HL-60/S4 treated with phorbol 12-myristate 13-acetate at 8.2 ng/mL for 4 days and 3 days (cell line): ENCODE results near the gene TSPAN8.
"Not testable (repeated sequence)": the region's sequence is repeated elsewhere in the genome, so short reads cannot be mapped to it uniquely, and the experiment has no call there.

Experiments
- in situ Hi-C: fragments of 300-500 bp; cut with MboI; formaldehyde crosslinking; loops from 2 replicates; pipeline ENCODE4 v1.15.0; 2022; ENCODE audit warnings: low sequenced_read_pairs

The TSPAN8 gene

DNA sequence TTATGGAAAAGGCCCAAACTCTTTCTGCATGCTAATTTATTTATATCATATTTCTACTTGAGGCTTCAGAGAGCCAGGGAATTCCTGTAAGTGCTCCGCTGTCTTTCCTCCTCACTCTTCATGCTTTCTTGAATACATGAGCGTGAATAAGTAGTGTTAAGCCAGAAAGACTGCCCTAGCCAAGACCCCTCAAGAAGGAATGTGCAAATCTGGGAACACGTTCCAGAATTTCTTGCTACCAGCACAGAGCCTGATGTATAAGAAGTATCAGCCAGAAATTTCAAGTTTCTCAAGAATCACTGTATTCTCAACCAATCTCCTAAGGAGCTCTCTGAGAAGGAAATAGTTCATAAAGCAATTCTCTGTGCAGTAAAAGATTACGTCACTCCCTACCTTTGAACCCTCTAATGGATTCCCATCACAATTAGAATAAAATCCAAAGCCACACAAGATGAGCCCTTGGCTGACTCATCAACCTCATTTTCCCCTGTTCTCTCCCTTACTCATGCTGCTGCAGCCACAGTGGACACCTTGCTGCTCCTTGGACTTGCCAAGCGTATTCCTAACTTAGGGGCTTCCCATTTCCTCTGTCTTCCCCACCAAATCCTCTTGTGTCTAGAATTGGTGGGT, 6.9 kb upstream of the TSPAN8 start:
- in situ Hi-C loops = no loop called here

DNA sequence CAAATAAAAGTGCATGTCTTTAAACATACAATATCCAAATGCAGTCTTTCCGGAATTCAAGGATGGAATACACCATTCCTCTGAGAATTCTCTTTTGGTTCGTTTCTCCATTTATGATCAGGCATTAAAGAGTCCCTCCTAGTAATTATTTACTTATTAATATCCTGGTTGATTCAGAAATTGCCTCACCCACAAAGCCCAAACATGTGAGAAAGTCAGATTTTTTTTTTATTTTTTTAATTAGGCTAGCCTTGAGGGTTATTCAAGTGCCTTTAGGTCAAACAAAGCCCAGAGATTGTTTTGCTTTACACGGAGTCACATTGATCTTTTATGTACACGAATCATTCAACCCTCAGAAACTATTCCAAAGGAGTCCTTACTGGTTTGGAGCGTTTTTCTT, 6.4 kb upstream of the TSPAN8 start:
- in situ Hi-C loops = no loop called here

DNA sequence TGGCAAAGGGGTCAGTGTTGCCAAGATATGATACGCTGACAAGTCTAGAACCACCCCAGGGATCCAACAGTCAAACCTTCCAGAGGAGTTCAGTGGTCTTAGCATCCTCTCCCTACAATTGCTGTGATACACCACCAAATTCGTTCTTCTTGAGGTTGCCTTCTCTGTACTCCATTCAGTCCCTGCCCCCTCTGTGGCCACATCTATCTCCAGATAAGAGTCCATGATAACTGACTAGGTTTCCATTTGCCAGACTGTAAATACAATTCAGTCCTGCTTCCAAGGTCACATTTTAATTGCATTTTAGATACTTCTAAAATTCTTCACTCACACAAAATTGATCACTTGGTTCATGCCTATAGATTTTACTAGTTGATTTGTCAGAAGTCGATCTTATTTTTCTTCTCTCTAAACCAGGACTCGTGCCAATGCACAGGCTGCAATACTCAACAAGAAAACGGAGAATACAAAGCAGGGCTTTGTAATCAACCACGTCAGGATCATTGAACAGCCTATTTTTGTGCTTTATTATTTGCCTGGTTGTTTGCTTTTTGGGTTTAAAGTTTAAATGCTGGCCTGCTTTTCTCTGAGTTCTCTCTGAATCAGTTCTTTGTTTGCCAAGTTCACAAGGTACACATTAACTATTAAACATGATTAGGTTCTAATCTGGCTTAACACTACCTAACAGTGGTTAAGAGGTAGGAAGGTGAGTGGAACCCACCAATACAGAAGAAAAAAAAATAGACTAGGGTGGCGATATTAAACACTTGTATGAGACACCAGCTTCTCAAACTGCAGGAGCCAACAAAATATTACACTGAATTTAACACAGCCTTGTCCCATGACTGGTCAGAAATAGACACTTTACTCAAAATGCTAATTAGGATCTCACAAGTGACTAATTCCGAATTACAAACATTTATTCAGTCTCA, 5.3 kb upstream of the TSPAN8 start:
- in situ Hi-C loops = no loop called here

DNA sequence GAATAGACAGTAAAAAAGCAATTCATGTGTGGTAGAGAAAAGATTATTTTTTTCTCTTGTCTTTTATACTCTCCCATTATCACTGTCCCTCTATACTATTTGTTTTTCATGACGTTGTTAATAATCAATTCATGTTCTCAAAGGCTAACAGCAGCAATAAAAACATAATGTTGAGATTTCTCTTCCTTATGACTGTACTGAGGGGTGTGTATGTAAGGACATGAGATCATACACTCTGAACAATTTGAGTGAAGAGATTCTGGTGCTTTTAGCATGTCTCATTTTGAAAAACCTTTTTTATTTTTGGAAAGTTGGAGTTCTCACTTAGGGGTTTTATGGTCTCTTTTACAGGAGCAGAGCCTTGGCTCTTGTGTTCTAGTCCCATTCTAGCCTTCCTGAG, 3.8 kb upstream of the TSPAN8 start:
- in situ Hi-C loops = no loop called here

DNA sequence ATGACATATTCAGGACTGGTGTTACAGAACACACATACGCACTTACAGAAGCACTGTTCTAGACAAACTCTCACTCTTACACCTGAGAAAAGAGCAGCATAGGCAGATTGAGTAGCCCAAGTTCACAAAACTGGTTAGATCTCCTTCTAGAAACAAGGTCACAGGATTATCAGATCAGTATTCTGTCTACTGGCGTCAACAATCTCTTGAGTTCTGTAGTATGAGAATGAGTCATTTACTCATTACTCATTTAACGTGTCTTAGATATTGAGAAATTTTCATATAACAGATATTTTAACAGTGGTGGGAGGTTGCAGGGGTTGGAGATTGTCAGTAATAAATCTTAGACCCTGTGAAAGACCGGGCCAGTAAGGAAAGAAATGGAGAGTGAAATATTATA, 2.8 kb upstream of the TSPAN8 start:
- in situ Hi-C loops = no loop called here

DNA sequence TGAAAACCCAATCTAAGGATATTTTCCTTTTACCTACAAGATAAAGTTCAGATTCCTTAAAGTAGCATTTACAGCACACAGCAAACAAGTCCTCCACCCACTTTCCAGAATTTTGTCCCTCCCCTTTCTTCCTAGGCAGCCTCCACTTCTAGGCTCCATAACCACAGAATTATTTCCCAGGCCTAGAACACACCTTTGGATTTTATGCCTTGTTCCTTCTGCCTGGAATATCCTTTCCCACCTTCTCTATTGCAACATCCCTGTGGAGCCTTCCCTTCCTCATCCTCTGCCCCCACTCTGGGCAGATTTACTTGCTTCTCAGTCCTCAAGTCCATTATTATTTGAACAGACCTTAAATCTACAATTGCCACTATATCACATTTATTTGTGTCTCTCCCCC, 2.1 kb upstream of the TSPAN8 start:
- in situ Hi-C loops = no loop called here

DNA sequence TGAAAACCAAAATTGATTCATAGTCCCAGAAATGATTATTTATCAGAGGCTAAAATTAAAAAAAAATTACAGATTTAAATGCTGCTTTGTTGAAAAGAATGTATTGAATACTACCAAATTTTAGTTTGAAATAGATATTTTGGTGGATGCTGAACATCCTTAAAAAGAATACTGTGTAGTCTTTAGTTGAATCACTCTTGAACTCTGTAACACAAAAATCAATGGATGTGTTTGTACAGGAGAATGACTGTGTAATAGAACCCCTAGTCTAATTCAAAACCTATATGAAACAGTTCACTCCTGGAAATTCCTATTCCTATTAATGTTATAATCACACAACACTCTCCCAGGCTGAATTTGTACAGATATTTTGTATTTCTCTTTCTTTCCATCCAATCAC, 1.5 kb upstream of the TSPAN8 start:
- in situ Hi-C loops = no loop called here

DNA sequence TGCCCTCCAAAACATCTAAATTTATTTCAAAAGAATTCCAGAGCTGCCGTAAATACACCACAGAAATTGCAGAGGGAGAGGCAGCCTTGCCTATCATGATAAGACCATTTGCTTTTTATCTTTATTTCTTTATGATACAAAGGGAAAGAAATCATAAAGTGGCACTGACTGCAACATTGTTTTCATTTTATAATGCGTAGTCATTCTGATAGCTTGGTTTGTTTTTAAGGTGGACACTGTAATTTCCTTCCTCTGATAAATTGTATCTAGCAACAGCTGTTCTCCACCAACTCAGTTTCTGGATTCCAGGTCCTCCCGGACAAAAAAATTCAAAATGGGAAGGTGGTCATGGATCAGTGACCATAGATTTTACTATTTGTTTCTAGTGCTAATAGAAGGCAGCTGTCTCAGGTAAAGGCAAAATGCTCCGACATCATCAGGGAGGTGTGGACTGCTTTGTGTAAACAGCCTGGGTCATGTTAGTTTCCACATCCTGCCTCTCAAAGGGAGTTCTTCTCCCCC, 623 bp upstream of the TSPAN8 start:
- in situ Hi-C loops = no loop called here

DNA sequence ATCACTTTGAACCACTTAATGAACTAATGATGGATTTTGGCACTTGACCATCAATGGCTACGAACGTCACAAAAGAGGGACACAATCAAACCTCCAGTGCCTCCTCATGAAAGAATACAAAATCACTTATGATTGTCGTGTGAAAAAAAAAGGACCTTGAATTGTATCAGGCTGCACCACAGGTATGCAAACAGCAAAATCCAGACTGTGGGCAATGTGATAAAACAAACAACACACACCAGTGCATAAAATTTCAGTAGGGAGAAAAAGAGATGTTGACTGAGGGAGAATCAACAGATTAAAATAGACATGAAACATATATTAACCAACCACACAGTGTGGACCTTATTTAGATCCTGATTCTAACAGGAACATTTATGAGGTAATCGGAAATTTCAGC, 2.6 kb downstream of the TSPAN8 start:
- in situ Hi-C loops = no loop called here

DNA sequence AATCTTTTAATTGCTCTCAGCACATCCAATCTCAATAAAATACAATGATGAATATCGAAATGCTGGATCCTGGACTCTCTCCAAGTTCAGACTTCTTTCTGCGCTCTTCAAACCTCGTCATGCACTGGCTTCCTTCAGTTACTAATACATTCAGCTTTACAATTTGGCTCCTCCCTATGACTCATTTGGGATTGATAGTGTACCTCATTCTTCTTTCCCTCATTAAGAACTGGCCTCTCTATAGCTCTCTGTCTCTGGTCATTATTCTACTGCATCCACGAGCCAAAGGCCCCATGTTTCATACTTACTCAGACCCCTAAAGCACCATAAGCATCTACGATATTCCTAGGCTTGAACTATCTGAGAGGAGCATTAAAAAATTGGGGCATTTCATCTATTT, 4.9 kb downstream of the TSPAN8 start:
- in situ Hi-C loops = no loop called here

DNA sequence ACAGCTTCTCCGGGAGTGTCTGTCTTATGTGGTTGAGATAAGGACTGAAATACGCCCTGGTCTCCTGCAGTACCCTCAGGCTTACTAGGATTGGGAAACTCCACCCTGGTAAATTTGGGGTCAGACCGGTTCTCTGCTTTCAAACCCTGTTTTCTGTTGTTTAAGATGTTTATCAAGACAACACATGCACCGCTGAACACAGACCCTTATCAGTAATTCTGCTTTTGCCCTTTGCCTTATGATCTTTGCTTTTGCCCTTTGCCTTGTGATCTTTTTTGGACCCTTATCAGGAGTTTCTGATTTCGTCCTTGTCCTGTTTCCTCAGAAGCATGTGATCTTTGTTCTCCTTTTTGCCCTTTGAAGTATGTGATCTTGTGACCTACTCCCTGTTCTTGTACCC, 7.8 kb downstream of the TSPAN8 start:
- in situ Hi-C loops = not testable (repeated sequence)

DNA sequence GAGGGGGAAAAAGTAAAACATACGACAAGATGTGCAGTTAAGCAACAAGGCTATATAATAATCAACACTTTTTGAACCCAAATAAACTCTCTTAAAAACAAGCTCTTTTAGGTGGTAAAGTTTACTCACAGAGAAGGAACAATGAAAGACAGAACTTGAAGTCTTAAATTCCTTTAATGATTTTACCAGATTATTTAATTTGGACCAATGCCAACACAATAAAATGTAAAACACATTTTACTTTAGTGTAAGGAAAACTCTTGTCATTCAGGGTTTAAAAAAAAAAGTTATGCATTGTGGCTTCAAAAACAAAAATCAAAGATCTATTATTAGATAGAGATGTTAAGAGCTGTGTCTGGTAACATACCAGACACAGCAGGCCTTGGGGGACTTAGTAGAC, 13.1 kb downstream of the TSPAN8 start:
- in situ Hi-C loops = no loop called here

DNA sequence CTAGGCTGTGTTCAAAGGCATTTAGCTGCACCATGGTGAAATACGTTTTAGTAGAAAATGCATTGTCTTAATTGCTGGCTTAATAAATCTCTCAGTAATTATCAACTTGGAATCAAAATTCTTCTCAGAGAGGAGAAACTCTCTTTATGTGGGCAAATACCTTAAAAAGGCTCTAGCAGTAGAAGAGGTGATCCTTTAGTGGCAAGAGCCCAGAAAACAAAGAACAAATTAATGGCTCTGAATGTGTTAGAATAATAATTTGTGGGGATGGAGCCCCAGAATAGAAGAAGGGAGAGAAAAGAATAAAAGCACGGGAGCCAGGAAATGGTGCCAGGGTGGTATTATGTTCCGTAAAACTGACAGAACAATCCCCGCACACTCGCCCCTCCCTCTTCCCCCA, 14.8 kb downstream of the TSPAN8 start:
- in situ Hi-C loops = no loop called here

DNA sequence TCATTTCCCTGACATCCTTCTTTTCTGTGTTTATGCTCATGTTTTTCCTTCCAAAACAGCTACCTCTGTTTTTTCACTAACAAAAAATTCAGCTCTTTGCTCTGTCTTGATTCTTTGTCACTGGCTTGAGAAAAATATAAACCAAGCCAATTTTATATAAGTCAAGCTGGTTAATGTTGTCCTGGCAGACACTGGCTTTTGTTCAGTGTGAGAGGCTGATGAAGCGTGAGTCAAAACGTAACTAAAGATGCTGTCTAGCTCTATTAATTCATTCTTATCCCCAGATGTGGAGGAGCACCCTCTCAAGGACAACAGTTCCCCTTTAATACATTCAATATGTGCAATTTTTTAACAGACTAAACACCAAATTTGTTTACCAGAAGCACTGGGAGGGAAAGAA, 15.8 kb downstream of the TSPAN8 start:
- in situ Hi-C loops = no loop called here

DNA sequence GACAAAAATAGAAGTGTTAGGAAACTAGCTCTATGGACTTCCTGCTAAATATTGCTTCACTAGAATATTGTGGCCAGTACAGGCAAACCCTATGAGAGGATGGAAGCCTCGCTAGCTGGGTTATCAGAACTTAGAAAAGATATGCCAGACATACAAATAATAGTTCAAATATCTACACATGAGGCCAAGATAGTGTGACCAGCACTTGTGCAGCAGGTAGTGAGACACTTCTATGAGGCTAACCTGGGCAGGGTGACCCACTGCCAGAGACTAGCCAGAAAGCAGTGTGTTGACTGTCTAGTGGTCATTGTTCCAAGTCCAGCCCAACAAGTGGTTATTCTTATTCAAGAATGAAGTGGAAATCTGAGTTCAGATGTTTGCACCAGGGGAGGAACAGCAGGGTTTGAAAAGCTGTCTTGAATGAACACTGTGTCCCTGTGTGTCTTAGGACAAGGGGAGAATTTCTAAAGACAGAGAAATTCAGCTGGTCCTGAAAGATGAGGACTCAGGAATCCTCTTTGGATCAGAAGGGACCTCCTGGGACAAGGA, 16.3 kb downstream of the TSPAN8 start:
- in situ Hi-C loops = no loop called here

DNA sequence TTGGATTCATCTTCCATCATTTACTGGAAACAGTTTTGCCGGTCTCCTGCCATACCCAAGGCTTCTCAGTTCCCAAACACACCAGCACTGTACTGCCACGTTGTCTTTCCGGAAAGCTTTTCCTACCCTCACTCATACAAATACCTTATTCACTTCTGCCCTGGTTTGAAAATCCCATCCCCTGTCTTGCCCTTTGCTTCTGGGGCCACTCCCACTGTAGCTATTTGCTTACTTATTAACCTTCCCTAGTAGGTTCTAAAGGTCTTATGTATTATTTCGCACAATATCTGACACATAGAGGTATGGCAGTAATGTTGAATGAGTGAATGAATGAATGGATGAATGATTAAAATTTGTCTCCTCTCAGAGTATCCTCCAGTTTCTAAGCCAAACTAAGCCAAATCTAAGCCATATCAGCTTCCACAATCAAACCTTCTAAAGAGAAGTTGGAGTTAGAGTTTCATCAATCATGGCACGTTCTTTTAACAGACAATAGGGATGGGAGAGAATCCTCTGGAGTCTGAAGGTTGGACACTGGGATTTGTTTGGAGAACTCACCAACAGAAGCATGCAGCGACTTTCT, 18.6 kb downstream of the TSPAN8 start:
- in situ Hi-C loops = no loop called here

DNA sequence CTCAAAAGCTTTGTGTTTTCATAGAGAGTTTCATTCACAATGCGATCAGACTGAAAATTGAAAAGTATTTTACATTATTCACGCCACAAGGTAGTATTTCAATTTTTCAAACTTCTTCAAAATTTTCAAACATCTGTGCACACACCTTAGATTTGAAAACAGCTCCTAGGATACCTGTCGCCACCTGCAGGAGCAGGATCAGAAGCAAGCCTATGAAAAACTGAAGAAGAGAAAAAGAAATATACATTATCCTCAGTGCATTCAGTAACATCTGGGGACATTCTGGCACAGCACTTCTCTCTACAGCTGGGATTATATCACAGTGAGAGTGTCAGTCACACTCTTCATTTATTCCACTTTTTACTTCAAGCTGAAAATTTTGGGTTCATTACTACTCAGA, 19.8 kb downstream of the TSPAN8 start:
- in situ Hi-C loops = no loop called here

DNA sequence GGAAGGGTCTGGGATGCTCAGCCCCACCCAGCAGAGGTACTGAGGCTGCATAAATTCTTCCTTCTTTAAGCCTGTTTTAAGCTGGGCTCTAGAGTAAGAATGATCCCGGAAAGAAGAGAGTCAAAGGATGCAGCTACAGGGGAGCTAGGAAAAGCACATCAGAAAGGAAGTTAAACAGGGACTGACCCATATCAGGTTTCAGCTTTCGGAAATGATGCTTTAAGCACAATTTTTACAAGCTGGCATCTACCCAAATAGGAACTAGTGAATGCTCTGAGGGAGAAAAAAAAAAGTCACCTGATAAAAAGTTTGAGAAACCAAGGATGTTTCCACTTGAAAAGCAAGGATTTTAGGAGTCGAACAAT, 22.0 kb downstream of the TSPAN8 start:
- in situ Hi-C loops = no loop called here

DNA sequence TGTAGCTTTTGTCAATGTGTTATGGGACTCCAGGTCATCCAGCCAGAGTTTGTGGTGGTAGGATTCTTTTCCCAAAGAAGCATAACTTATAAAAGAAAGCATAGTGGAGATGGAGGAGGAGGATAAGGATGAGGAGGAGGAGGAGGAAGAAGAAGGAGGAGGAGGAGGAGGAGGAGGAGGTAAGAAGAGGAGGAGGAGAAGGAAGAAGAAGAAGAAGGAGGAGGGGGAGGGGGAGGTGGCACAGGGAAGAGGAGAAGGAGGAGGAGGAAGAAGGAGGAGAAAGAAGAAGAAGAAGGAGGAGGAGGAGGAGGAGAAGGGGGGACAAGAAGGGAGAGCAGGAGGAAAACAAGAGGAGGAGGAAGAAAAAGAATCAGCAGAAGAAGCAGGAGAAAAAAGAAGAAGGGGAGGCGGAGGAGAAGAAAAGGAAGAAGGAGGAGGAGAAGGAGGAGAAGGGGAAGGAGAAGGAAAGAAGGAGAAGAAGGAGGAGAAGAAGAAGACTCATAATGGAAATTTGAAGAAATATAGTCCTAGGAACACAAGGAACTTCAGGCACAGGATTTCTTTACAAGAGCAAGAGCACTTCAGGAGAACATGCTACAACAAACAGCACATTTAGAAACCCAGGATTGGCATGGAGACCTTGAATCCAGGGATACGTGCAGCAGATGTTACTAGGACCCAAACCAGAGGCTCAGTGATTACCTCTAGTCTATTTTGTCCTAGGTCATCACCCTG, 22.6 kb downstream of the TSPAN8 start:
- in situ Hi-C loops = no loop called here

DNA sequence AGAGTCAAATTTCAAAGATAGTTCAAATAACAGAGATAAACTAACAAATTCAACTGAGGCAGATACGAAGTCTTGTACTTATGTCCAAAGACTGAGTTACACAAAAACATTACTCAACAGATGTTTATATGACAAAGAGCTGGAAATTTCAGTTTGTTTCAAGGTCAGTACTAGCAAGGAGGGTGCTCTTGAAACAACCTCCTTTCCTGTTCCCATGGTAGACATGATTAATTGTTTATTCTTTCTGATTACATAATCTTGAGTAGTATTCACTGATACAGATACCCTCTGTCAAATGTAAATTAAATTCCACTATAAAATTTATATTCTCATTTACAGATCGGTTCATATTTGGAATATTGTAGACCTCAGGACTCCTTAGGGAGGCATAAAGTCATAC, 23.4 kb downstream of the TSPAN8 start:
- in situ Hi-C loops = no loop called here

DNA sequence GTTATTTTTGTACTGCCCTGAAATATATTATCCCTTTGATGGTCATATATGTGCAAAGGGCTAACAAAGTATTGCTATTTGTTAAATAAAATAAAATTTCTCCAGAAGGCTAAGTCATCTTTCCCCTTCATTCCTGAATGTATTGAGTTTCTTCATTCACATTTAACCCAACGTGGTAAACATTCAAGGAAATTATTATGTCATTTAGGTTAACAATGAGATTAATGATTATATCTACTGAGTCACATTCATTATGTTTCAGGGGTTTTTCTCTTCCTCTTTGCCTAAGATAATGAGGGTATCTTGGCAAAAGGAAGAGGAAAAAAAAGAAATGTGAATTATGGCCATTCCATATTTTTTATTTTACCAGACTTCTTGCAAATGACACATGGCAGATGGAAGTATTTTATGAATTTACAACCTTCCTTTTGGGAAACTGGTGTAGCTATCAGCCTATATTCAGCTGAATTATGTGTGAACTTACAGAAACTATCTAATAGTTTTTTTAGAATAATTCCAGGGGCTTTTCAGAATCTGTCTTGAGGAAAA, 27.2 kb downstream of the TSPAN8 start:
- in situ Hi-C loops = no loop called here
